C4-2B (cell line): Measurements from ENCODE around the gene HAGHL.

Source experiments
- H3K27ac ChIP-seq: fragments of 450-650 bp; 2 replicates; pipeline ENCODE4 v1.5.1; 2017
- ZFX ChIP-seq: fragments of 450-650 bp; IDR thresholded peaks from 2 replicates; pipeline ENCODE4 v1.6.1; 2017
- TF ChIP-seq, protein P1 (sequence below): fragments of 450-650 bp; conservative IDR thresholded peaks from 2 replicates; pipeline ENCODE4 v1.5.1; 2017; ENCODE audit warnings: mild to moderate bottlenecking

Gene HAGHL

DNA sequence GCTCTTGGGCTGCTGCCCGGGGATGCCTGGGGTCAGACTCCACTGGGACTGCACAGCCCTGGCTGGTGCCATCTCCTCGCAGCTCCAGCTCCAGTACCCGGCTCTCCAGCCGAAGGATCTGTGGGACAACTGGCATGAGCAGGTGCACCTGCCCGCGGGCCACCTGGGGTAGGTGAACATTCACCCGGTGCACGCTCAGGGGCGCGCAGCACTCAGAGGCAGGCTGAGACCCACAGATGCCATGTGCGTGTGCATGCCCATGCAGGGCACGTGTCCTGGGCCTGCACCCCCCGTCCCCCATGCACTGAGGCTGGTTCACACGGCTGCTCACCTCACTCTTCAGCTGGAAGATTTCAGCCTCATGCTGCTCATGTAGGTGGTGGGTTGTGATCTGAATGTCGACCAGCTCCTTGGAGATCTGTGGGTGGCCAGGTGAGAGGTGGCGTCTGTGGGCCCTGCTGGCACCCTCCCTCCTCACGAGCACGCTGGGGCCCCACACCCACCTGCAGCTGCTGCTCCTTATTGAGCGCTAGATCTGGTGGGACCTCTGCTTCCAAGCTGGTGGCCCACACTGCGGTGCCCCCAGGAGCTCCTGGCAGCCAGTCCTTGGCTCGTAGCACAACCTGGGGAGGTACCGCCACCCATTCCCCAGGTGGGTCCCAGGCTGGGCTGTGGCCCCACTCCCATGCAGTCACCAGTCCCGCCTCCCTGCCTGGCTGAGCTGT lies 1.3 kb upstream of the HAGHL start:
- peak overlapping the region; percentile 100 for H3K27ac ChIP-seq
- TF ChIP-seq, protein P1, sequence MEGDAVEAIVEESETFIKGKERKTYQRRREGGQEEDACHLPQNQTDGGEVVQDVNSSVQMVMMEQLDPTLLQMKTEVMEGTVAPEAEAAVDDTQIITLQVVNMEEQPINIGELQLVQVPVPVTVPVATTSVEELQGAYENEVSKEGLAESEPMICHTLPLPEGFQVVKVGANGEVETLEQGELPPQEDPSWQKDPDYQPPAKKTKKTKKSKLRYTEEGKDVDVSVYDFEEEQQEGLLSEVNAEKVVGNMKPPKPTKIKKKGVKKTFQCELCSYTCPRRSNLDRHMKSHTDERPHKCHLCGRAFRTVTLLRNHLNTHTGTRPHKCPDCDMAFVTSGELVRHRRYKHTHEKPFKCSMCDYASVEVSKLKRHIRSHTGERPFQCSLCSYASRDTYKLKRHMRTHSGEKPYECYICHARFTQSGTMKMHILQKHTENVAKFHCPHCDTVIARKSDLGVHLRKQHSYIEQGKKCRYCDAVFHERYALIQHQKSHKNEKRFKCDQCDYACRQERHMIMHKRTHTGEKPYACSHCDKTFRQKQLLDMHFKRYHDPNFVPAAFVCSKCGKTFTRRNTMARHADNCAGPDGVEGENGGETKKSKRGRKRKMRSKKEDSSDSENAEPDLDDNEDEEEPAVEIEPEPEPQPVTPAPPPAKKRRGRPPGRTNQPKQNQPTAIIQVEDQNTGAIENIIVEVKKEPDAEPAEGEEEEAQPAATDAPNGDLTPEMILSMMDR: no peak
- no peak for TF ChIP-seq ZFX

DNA sequence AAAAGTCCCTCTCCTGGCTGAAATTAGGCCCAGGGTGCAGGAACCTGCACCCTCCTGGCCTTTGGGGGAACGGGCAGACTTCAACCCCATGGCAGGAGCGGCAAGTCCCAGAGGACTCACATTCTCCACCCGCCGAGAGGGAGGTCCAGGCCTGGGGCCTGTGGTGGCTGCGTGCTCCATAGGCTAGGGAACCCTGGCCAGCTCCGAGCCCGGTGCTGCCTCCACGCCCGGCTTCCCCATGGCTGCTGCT lies 793 bp upstream of the HAGHL start:
- TF ChIP-seq, protein P1: no peak
- TF ChIP-seq ZFX: no peak; the same call in 1 of the 2 replicates
- peak overlapping the region; percentile 100 for H3K27ac ChIP-seq

DNA sequence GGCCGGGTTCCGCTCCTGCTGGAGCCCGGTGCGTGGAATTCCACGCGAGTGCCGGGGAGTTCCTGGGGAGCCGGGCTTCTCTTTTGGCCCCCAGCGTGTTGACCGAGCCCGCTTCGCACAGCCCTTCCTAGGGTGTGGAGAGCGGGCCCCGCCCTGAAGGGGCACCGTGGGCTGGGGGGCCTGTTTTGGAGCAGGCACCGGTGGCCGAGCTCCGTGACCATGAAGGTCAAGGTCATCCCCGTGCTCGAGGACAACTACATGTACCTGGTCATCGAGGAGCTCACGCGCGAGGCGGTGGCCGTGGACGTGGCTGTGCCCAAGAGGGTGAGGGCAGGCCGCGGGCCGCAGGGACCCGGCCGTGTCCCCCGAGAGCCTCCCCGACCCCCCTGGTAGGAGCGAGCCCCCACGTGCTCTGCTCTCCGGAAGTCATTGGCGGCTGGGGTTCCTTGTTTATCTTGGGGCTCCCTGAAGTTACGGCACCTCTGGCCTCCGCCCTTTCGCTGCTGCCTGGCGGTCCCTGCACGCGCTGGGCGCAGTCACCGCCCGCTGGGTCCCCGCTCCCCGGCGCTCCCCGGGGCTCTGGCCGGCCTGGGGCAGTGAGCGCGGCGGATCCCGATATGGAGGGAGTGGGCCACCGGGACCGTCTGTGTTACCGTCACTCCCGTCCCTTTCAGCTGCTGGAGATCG lies 528 bp downstream of the HAGHL start:
- peak; percentile 45; the same call in 1 of the 2 replicates for TF ChIP-seq ZFX
- TF ChIP-seq, protein P1: no peak
- H3K27ac ChIP-seq: peak overlapping the region; percentile 100

DNA sequence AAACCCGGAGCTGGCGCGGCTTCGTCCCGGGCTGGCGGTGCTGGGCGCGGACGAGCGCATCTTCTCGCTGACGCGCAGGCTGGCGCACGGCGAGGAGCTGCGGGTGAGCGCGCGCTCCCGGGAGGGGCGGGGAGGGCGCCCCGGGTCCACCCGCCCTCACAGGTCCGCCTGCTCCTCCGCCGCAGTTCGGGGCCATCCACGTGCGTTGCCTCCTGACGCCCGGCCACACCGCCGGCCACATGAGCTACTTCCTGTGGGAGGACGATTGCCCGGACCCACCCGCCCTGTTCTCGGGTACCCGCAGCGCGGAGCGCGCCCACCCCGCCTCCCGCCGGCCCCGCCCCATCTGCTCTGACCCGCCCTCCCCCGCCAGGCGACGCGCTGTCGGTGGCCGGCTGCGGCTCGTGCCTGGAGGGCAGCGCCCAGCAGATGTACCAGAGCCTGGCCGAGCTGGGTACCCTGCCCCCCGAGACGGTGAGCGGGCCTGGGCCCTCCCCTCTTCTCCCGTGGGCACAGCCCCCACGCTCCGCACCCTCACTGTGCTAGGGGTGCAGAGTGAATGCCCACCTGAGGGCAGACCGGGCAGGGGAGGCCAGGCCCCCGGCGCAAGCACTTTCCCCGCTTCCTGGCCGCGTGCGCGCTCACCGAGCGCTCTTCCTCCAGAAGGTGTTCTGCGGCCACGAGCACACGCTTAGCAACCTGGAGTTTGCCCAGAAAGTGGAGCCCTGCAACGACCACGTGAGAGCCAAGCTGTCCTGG lies 1.4 kb downstream of the HAGHL start:
- peak overlapping the region; percentile 100 for H3K27ac ChIP-seq
- TF ChIP-seq ZFX: no peak
- TF ChIP-seq, protein P1: no peak

DNA sequence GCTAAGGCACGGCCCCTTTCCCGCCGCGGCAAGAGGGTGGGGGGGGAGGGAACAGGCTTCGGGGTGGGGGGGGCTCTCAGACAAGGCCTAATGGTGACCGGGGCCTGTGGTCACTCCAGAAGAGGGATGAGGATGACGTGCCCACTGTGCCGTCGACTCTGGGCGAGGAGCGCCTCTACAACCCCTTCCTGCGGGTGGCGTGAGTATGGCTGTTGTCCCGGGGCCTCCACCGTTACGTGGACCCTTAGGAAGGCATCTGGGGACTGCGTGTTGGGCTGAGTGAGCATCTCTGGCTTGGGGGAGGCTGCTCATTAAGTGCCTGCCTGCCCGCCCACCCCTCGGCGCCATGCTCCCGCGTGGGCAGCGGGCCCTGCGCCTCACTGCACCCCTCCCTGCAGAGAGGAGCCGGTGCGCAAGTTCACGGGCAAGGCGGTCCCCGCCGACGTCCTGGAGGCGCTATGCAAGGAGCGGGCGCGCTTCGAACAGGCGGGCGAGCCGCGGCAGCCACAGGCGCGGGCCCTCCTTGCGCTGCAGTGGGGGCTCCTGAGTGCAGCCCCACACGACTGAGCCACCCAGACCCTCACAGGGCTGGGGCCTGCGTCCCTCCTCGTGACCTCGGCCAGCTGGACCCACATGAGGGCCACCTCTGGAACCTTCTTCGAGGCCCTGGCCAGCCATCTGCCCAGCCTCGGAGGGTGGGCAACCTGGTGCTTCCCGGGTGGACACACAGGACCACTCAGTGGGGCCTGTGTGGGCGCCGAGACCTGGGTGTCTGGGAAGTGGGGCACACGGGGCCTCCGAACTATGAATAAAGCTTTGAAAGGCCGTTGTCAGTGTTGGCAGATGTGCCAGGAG lies 2.2 kb downstream of the HAGHL start:
- TF ChIP-seq ZFX: no peak
- TF ChIP-seq, protein P1: no peak; the same call in 1 of the 2 replicates
- H3K27ac ChIP-seq: peak overlapping the region; percentile 100

DNA sequence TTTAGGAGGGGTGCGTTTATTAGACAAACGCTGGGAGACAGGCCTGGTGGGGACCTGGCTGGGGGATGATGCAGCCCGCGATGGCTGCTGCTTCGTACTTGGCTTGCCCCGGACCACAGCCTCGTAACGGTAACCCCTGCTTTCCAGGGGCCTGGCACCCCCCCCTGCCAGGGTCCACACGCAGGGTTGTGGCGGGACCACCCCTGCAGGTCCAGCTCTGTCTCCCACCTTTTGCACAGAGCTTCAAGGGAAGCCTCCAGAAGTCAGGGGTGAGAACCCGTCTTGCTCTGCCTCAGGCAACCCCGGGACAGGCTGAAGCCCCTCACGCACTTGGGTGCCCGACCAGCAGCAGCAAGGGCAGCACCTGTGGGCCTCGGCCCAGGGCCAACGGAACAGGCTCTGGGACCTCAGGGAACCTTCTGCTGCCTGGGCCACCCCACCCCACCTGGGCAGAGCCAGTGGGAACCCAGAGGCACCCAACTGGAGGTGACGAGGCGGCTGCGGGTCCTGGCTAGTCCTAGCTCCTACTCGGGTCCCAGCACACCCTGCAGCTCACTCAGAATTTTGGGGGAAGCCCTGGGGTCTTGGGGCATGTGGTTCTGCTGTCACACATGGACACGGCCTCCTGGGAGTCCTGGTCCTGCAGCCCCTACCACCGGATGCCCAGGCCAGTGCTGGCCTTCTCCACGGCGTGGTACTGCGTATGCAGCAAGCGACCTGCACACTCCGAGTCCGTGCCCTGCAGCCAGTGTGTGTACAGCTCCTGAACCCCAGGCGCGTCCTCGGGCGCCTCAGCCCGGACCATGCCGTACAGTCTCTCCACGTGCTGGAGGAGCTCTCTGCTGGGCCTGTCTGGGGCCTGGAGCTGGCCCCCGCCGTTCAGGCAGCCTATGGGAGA lies 3.1 kb downstream of the HAGHL start:
- TF ChIP-seq, protein P1: no peak
- no peak for TF ChIP-seq ZFX
- peak overlapping the region; percentile 100 for H3K27ac ChIP-seq
